Gastrocnemius medialis (tissue), 4 donors: Measurements from ENCODE around the gene RASA3. TPM values are rescaled to one million over a fixed set of nuclear protein-coding genes. Genes with fewer than 3 reads are reported as not detected.

Source experiments
- ATAC-seq, 2 donors: fragments of 150-250 bp; one replicate each; pipeline ENCODE4 v1.9.1; 2016
- DNase-seq, 2 donors: peaks; one replicate each; pipeline ENCODE4 v3.0.0-alpha.2; 2019
- H3K27ac ChIP-seq, 4 donors: fragments of 200-600 bp; sonication (generic); 1 replicate in 1 of 4; 2 replicates in 3 of 4; pipeline ENCODE4 v1.5.1; 2016 to 2018; ENCODE audit warnings: mild to moderate bottlenecking in 2 of 4, moderate library complexity in 1 of 4
- H3K27me3 ChIP-seq, 3 donors: fragments of 200-600 bp; sonication (generic) in 2 of 3; 1 replicate in 1 of 3; 2 replicates in 2 of 3; pipeline versions ENCODE4 v1.5.1 to v1.6.0; 2016 to 2019; ENCODE audit warnings: mild to moderate bottlenecking in 1 of 3, moderate library complexity in 1 of 3
- H3K36me3 ChIP-seq, 2 donors: fragments of 200-600 bp; sonication (generic) in 1 of 2; one replicate each; pipeline ENCODE4 v1.5.1; 2017 to 2018
- H3K4me1 ChIP-seq, 2 donors: fragments of 200-600 bp; sonication (generic) in 1 of 2; one replicate each; pipeline ENCODE4 v1.5.1; 2016 to 2017; ENCODE audit warnings: mild to moderate bottlenecking in 2 of 2
- H3K4me3 ChIP-seq, 4 donors: fragments of 200-600 bp; sonication (generic) in 3 of 4; 1 replicate in 1 of 4; 2 replicates in 3 of 4; pipeline ENCODE4 v1.5.1; 2016 to 2019; ENCODE audit warnings: mild to moderate bottlenecking in 2 of 4
- H3K9me3 ChIP-seq, 3 donors: fragments of 200-600 bp; sonication (generic) in 2 of 3; 1 replicate in 1 of 3; 2 replicates in 2 of 3; pipeline ENCODE4 v1.5.1; 2016 to 2019
- CTCF ChIP-seq, 5 experiments: fragments of 450-650 bp in 3 of 5; fragments of 200-600 bp in 2 of 5; sonication (generic) in 2 of 5; IDR thresholded peaks in 4 of 5; conservative IDR thresholded peaks in 1 of 5; 1 replicate in 4 of 5; 2 replicates in 1 of 5; pipeline ENCODE4 v1.5.1; 2016 to 2019; ENCODE audit warnings: antibody characterized with exemption in 5 of 5, mild to moderate bottlenecking in 3 of 5, moderate library complexity in 3 of 5
- POLR2A ChIP-seq, 2 donors: fragments of 450-650 bp; IDR thresholded peaks; one replicate each; pipeline ENCODE4 v1.6.1; 2017; ENCODE audit warnings: antibody characterized with exemption in 2 of 2, mild to moderate bottlenecking in 2 of 2, moderate library complexity in 2 of 2
- in situ Hi-C, 4 donors: fragments of 200-750 bp; cut with MboI; loops; one replicate each; pipeline versions ENCODE4 v1.15.0 to v1.8.0; 2017; ENCODE audit warnings: low sequenced_read_pairs in 4 of 4
- intact Hi-C: fragments of 100-400 bp; cut with DNase I; formaldehyde crosslinking; loops from one replicate; pipeline ENCODE4 v1.15.1; 2023; ENCODE audit warnings: low total_unique reads
- total RNA-seq, 4 donors: library from RNA; depleted of rRNA; stranded (reverse); fragments of >200 nt; gene quantifications; one replicate each; pipeline versions ENCODE4 v1.1.0 to v1.2.3, GENCODE V29; 2016

Gene RASA3
- total RNA-seq, 4 donors from 2014 or later: 3.4 to 22.2 (median 10.8) TPM

- ATAC-seq: no peak
- Histone ChIP-seq H3K27ac (no peak overlapping the region), H3K4me1 (peaks cover 0 to under 1% of the 10 kb centered on the region in 2 donors), H3K27me3 (no peaks in the 10 kb centered on the region), H3K9me3 (no peaks in the 10 kb centered on the region), H3K36me3 (peaks cover 0 to 13% of the 10 kb centered on the region in 2 donors), H3K4me3 (no peak overlapping the region)
- in situ Hi-C loops (no loop called here), intact Hi-C loops (no loop called here)
- no peak for DNase-seq
- no peak for TF ChIP-seq POLR2A (IDR thresholded peaks at IDR 0.05)
- no peak for TF ChIP-seq CTCF (IDR thresholded peaks at IDR 0.05 in 4 of 5, conservative IDR thresholded peaks at IDR 0.05 in 1 of 5)
Measured at GRCh38 chr13:114048443-114048842, 84.0 kb downstream of the RASA3 start.

GRCh38 chr13:114047358-114047881, 85.0 kb downstream of the RASA3 start:
- no peak overlapping the region for H3K4me3 ChIP-seq
- peaks cover 6 to 7% of the 10 kb centered on the region in 2 donors for H3K4me1 ChIP-seq
- no peaks in the 10 kb centered on the region for H3K27me3 ChIP-seq
- H3K27ac ChIP-seq: no peak overlapping the region
- in situ Hi-C loops: no loop called here
- ATAC-seq (no peak), DNase-seq (no peak)
- TF ChIP-seq CTCF (IDR thresholded peaks at IDR 0.05 in 4 of 5, conservative IDR thresholded peaks at IDR 0.05 in 1 of 5) (no peak), POLR2A (IDR thresholded peaks at IDR 0.05) (no peak)
- peaks cover 0 to 13% of the 10 kb centered on the region in 2 donors for H3K36me3 ChIP-seq
- intact Hi-C loops: no loop called here
- H3K9me3 ChIP-seq: no peaks in the 10 kb centered on the region

GRCh38 chr13:114046431-114046975, 85.9 kb downstream of the RASA3 start:
- H3K27me3 ChIP-seq: no peaks in the 10 kb centered on the region
- H3K4me3 ChIP-seq: no peak overlapping the region
- no peak for DNase-seq
- peaks cover 0 to 8% of the 10 kb centered on the region in 2 donors for H3K36me3 ChIP-seq
- intact Hi-C loops: no loop called here
- TF ChIP-seq CTCF (IDR thresholded peaks at IDR 0.05 in 4 of 5, conservative IDR thresholded peaks at IDR 0.05 in 1 of 5) (no peak), POLR2A (IDR thresholded peaks at IDR 0.05) (no peak)
- H3K9me3 ChIP-seq: no peaks in the 10 kb centered on the region
- in situ Hi-C loops: no loop called here
- H3K4me1 ChIP-seq: peaks cover 6 to 7% of the 10 kb centered on the region in 2 donors
- H3K27ac ChIP-seq: no peak overlapping the region
- no peak for ATAC-seq

GRCh38 chr13:114045113-114045735, 87.2 kb downstream of the RASA3 start:
- intact Hi-C loops: no loop called here
- in situ Hi-C loops: no loop called here
- H3K27me3 ChIP-seq: no peaks in the 10 kb centered on the region
- H3K4me3 ChIP-seq: no peak overlapping the region
- DNase-seq: no peak
- H3K36me3 ChIP-seq: no peaks in the 10 kb centered on the region
- no peak for TF ChIP-seq CTCF (IDR thresholded peaks at IDR 0.05 in 4 of 5, conservative IDR thresholded peaks at IDR 0.05 in 1 of 5)
- no peak for TF ChIP-seq POLR2A (IDR thresholded peaks at IDR 0.05)
- no peaks in the 10 kb centered on the region for H3K9me3 ChIP-seq
- no peak for ATAC-seq
- peak overlapping the region in 1 of 4 donors; percentile 11 for H3K27ac ChIP-seq
- H3K4me1 ChIP-seq: peaks cover 6 to 7% of the 10 kb centered on the region in 2 donors
